ENCODE results near the gene GMCL1. TPM values are rescaled to one million over a fixed set of nuclear protein-coding genes. Genes with fewer than 3 reads are reported as not detected.

The GMCL1 gene
- total RNA-seq, 1 donor from 2014 or later: 16.3 TPM

DNA sequence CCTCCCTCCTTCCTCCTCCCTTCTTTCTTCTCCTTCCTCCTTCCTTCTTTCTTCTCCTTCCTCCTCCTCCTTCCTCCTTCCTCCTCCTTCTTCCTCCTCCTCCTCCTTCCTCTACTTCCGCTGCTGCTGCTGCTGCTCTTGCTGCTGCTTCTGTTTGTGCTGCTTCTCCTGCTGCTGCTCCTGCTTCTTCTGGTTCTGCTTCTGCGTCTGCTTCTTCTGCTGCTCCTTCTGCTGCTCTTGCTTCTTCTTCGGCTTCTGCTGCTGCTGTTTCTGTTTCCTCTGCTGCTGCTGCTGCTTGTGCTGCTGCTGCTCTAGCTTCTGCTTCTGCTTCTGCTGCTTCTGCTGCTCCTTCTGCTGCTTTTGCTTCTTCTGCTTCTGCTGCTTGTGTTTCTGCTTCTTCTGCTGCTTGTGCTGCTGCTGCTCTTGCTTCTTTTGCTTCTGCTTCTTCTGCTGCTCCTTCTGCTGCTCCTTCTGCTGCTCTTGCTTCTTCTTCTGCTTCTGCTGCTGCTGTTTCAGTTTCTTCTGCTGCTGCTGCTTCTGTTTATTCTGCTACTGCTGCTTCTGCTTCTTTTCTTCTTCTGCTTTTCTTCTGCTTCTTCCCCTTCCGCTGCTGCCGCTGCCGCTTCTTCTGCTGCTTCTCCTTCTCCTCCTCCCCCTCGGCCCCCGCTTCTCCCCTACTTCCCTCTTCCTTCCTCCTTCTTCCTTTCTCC, 72.9 kb downstream of the GMCL1 start:
- H3K36me3 Mint-ChIP-seq: peaks cover 35% of the 10 kb centered on the region
- H3K9me3 Mint-ChIP-seq: no peaks in the 10 kb centered on the region
- DNase-seq (ENCODE audit: low spot score in 2 of 2, unreplicated experiment in 2 of 2): no peak
- TF ChIP-seq, protein P1, sequence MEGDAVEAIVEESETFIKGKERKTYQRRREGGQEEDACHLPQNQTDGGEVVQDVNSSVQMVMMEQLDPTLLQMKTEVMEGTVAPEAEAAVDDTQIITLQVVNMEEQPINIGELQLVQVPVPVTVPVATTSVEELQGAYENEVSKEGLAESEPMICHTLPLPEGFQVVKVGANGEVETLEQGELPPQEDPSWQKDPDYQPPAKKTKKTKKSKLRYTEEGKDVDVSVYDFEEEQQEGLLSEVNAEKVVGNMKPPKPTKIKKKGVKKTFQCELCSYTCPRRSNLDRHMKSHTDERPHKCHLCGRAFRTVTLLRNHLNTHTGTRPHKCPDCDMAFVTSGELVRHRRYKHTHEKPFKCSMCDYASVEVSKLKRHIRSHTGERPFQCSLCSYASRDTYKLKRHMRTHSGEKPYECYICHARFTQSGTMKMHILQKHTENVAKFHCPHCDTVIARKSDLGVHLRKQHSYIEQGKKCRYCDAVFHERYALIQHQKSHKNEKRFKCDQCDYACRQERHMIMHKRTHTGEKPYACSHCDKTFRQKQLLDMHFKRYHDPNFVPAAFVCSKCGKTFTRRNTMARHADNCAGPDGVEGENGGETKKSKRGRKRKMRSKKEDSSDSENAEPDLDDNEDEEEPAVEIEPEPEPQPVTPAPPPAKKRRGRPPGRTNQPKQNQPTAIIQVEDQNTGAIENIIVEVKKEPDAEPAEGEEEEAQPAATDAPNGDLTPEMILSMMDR (IDR thresholded peaks at IDR 0.05; ENCODE audit: unreplicated experiment): no peak
- H3K27me3 Mint-ChIP-seq (ENCODE audit: low read depth): no peaks in the 10 kb centered on the region
- H3K4me1 Mint-ChIP-seq: no peaks in the 10 kb centered on the region
- no peak overlapping the region for H3K4me3 Mint-ChIP-seq
- no peak overlapping the region for H3K27ac Mint-ChIP-seq

DNA sequence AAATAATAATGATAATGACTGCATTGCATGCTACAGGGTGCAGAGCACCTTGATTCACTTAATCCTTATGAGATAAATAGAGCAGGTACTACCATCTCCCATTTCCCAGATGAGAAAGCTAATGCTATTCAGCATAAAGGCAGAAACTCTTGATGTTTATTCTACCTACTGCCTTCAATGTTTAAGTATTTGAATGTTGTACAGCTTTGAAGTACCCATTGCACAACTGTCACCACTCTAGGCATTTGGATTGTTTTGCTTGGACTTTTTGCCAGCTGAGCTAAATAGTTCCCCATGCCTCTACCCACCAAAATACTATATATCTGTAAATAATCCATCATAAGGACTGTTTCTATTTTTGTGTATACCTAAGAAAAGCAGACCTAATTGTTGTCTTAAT, 77.8 kb downstream of the GMCL1 start:
- DNase-seq (ENCODE audit: low spot score in 2 of 2, unreplicated experiment in 2 of 2): no peak
- Mint-ChIP-seq H3K4me3 (no peak overlapping the region), H3K4me1 (no peaks in the 10 kb centered on the region), H3K27ac (no peak overlapping the region), H3K36me3 (peaks cover 21% of the 10 kb centered on the region), H3K27me3 (ENCODE audit: low read depth) (no peaks in the 10 kb centered on the region), H3K9me3 (no peaks in the 10 kb centered on the region)
- TF ChIP-seq, protein P1 (IDR thresholded peaks at IDR 0.05; ENCODE audit: unreplicated experiment): no peak

DNA sequence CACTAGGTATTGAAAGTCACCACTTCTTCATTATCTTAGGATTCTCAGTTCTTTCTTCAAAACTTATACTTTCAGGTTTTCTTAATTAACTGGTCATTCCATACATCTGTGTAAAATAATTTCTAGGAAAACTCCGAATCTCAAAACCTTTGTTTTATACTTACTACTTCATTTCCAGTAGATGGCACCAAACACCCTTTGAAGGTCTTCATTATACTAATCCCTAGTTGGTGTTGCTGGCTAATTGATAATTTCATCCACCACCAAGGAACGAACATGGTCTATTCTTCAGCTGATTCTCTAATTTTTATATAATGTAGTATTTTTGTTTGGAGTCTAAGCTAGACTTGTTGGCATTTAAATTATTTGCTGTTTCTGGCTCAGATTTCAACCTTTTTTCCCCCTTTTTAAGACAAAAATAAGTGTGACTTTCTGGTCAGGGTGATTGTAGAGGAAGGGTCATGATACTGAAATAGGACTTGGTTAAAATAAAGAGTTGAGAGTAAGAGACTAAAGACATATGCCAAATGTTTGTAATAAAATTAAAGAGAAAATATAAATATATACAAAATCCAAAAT, 82.6 kb downstream of the GMCL1 start:
- Mint-ChIP-seq H3K9me3 (no peaks in the 10 kb centered on the region), H3K27me3 (ENCODE audit: low read depth) (no peaks in the 10 kb centered on the region), H3K27ac (no peak overlapping the region), H3K36me3 (peaks cover 12% of the 10 kb centered on the region), H3K4me3 (no peak overlapping the region), H3K4me1 (peaks cover 9% of the 10 kb centered on the region)
- no peak for DNase-seq (ENCODE audit: low spot score in 2 of 2, unreplicated experiment in 2 of 2)
- TF ChIP-seq, protein P1 (IDR thresholded peaks at IDR 0.05; ENCODE audit: unreplicated experiment): peak; percentile 6

DNA sequence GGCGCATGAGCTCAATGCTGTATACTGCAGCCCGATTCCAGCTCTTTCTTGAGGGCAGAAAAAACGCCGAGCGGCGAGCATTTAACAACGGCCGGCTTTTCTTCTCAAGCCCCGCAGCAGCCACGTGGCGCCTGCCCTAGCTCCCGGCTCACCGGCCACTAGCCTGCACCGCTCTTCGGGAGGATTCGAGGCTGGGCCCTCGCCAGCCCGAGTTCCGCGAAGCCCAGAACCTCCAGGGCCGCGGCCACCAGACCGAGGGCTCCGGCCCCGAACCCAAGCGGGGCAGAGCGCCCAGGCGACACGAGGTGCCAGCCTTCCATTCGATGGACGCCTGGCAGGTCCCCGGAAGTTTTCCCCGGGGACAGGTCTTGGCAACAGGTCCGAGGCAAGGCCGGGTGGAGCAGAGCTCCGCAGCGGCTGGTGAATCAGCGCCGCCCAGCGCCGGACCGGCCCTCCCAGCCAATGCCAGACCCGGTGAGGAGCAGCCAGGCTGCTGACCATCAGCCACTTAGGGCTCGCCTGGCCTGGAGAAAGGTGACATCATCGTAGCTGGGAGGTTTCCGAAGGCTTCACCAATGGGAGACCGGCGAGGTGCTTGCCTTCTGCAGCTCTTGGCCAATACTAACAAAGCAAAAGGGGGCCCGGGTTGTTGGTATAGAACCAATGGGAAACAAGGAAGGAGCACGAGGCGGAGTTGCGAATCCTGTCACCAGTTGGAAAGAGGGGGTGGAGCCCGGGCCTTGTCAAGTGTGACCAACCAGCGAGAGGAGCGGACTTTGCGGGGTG, 84.9 kb downstream of the GMCL1 start:
- Mint-ChIP-seq H3K27ac (peak overlapping the region; percentile 94), H3K4me3 (peak overlapping the region; percentile 81)

More for the DNA sequence above, 84.9 kb downstream of the GMCL1 start:
- peak; percentile 99 for DNase-seq (ENCODE audit: low spot score in 2 of 2, unreplicated experiment in 2 of 2)
- Mint-ChIP-seq H3K36me3 (peaks cover 2% of the 10 kb centered on the region), H3K9me3 (no peaks in the 10 kb centered on the region), H3K27me3 (ENCODE audit: low read depth) (no peaks in the 10 kb centered on the region), H3K4me1 (peaks cover 9% of the 10 kb centered on the region)
- TF ChIP-seq, protein P1 (IDR thresholded peaks at IDR 0.05; ENCODE audit: unreplicated experiment): peak; percentile 17

Measured in mesothelial cell of epicardium (in vitro differentiated cells).